ENCODE data around the gene GBP6.
"Not testable (repeated sequence)": the region's sequence is repeated elsewhere in the genome, so short reads cannot be mapped to it uniquely, and the experiment has no call there.

GBP6 gene

GRCh38 chr1:89394851-89395250, 31.0 kb downstream of the GBP6 start:
- Mint-ChIP-seq H3K27me3 (ENCODE audit: low read depth) (no peaks in the 10 kb centered on the region), H3K9me3 (peaks cover 6% of the 10 kb centered on the region), H3K36me3 (ENCODE audit: low read depth) (no peaks in the 10 kb centered on the region), H3K27ac (no peak overlapping the region), H3K4me1 (no peaks in the 10 kb centered on the region), H3K4me3 (no peak overlapping the region)
- no peak for TF ChIP-seq CTCF (IDR thresholded peaks at IDR 0.05; ENCODE audit: unreplicated experiment in 3 of 3)

- no peak overlapping the region for H3K4me3 Mint-ChIP-seq
- H3K36me3 Mint-ChIP-seq (ENCODE audit: low read depth): no peaks in the 10 kb centered on the region
- no peak for TF ChIP-seq CTCF (IDR thresholded peaks at IDR 0.05; ENCODE audit: unreplicated experiment in 3 of 3)
- H3K4me1 Mint-ChIP-seq: no peaks in the 10 kb centered on the region
- peaks cover 6% of the 10 kb centered on the region for H3K9me3 Mint-ChIP-seq
- H3K27ac Mint-ChIP-seq: no peak overlapping the region
- no peaks in the 10 kb centered on the region for H3K27me3 Mint-ChIP-seq (ENCODE audit: low read depth)
Observed at GRCh38 chr1:89396902-89397301, 33.0 kb downstream of the GBP6 start.

- H3K27ac Mint-ChIP-seq: no peak overlapping the region
- TF ChIP-seq CTCF (IDR thresholded peaks at IDR 0.05; ENCODE audit: unreplicated experiment in 3 of 3): no peak
- H3K27me3 Mint-ChIP-seq (ENCODE audit: low read depth): no peaks in the 10 kb centered on the region
- H3K4me1 Mint-ChIP-seq: peaks cover 3% of the 10 kb centered on the region
- H3K36me3 Mint-ChIP-seq (ENCODE audit: low read depth): no peaks in the 10 kb centered on the region
- H3K9me3 Mint-ChIP-seq: peaks cover 6% of the 10 kb centered on the region
- no peak overlapping the region for H3K4me3 Mint-ChIP-seq
Observed at GRCh38 chr1:89405275-89405929, 41.5 kb downstream of the GBP6 start.

GRCh38 chr1:89407360-89407759, 43.5 kb downstream of the GBP6 start:
- Mint-ChIP-seq H3K9me3 (peaks cover 6% of the 10 kb centered on the region), H3K36me3 (ENCODE audit: low read depth) (no peaks in the 10 kb centered on the region), H3K4me3 (no peak overlapping the region), H3K4me1 (peaks cover 3% of the 10 kb centered on the region), H3K27ac (peak overlapping the region in 1 of 3 experiments; percentile 52), H3K27me3 (ENCODE audit: low read depth) (no peaks in the 10 kb centered on the region)
- no peak for TF ChIP-seq CTCF (IDR thresholded peaks at IDR 0.05; ENCODE audit: unreplicated experiment in 3 of 3)

- H3K36me3 Mint-ChIP-seq (ENCODE audit: low read depth); H3K4me1 Mint-ChIP-seq; H3K9me3 Mint-ChIP-seq; H3K4me3 Mint-ChIP-seq; H3K27me3 Mint-ChIP-seq (ENCODE audit: low read depth): not testable (repeated sequence)
- H3K27ac Mint-ChIP-seq: peak overlapping the region in 1 of 3 experiments; percentile 52
Observed at GRCh38 chr1:89407768-89408167, 43.9 kb downstream of the GBP6 start.

- Mint-ChIP-seq H3K9me3 (no peaks in the 10 kb centered on the region), H3K4me3 (no peak overlapping the region), H3K4me1 (no peaks in the 10 kb centered on the region), H3K36me3 (ENCODE audit: low read depth) (no peaks in the 10 kb centered on the region), H3K27me3 (ENCODE audit: low read depth) (peaks cover 5% of the 10 kb centered on the region), H3K27ac (no peak overlapping the region)
- no peak for TF ChIP-seq CTCF (IDR thresholded peaks at IDR 0.05; ENCODE audit: unreplicated experiment in 3 of 3)
Observed at GRCh38 chr1:89425056-89425455, 61.2 kb downstream of the GBP6 start.
